Stimulated activated CD4-positive, alpha-beta T cell treated with anti-CD3 and anti-CD28 coated beads, Interleukin-12 subunit alpha, Interleukin-12 subunit beta, amount 100 ng/mL, for 48 hours (primary cell): ENCODE data around the gene CD96.
"Not testable (repeated sequence)": the region's sequence is repeated elsewhere in the genome, so short reads cannot be mapped to it uniquely, and the experiment has no call there.

ENCODE experiments used
- DNase-seq, 3 donors: peaks; one replicate each; pipeline ENCODE4 v3.0.0-alpha.2; 2020; ENCODE audit warnings: low read depth in 2 of 3, low spot score in 1 of 3

CD96 gene

GRCh38 chr3:111561902-111562301, 19.9 kb downstream of the CD96 start:
- not testable (repeated sequence) for DNase-seq

- no peak for DNase-seq
These were observed 24.8 kb downstream of the CD96 start for GRCh38 chr3:111566844-111567243.

GRCh38 chr3:111568355-111568754, 26.4 kb downstream of the CD96 start:
- DNase-seq: no peak

- DNase-seq: no peak
These were observed 26.9 kb downstream of the CD96 start for GRCh38 chr3:111568911-111569310.

- no peak for DNase-seq
These were observed 28.5 kb downstream of the CD96 start for GRCh38 chr3:111570404-111571030.

GRCh38 chr3:111571282-111571681, 29.3 kb downstream of the CD96 start:
- no peak for DNase-seq

GRCh38 chr3:111571907-111572460, 30.0 kb downstream of the CD96 start:
- no peak for DNase-seq

GRCh38 chr3:111577113-111577512, 35.1 kb downstream of the CD96 start:
- no peak for DNase-seq

- no peak for DNase-seq
These were observed 36.0 kb downstream of the CD96 start for GRCh38 chr3:111577798-111578685.

- DNase-seq: no peak
These were observed 36.9 kb downstream of the CD96 start for GRCh38 chr3:111578867-111579266.

- no peak for DNase-seq
These were observed 37.5 kb downstream of the CD96 start for GRCh38 chr3:111579495-111579894.

GRCh38 chr3:111581403-111582119, 39.6 kb downstream of the CD96 start:
- no peak for DNase-seq

- no peak for DNase-seq
These were observed 40.1 kb downstream of the CD96 start for GRCh38 chr3:111582120-111582474.

- no peak for DNase-seq
These were observed 42.7 kb downstream of the CD96 start for GRCh38 chr3:111584744-111585143.

- DNase-seq: no peak
These were observed 43.2 kb downstream of the CD96 start for GRCh38 chr3:111585217-111585616.

- no peak for DNase-seq
These were observed 46.5 kb downstream of the CD96 start for GRCh38 chr3:111588527-111588926.

- DNase-seq: no peak
These were observed 47.5 kb downstream of the CD96 start for GRCh38 chr3:111589303-111590142.

- DNase-seq: no peak
These were observed 48.1 kb downstream of the CD96 start for GRCh38 chr3:111590143-111590491.

- DNase-seq: no peak
These were observed 49.6 kb downstream of the CD96 start for GRCh38 chr3:111591555-111591954.

GRCh38 chr3:111592143-111592542, 50.1 kb downstream of the CD96 start:
- no peak for DNase-seq

- DNase-seq: no peak
These were observed 50.9 kb downstream of the CD96 start for GRCh38 chr3:111592936-111593335.
